GM12878 (cell line): ENCODE results near the gene WASF2. TPM values are rescaled to one million over a fixed set of nuclear protein-coding genes. Genes with fewer than 3 reads are reported as not detected.

Experiments
- EGR1 ChIP-seq, 2 experiments: IDR thresholded peaks; 1 replicate in 1 of 2; 2 replicates in 1 of 2; pipeline ENCODE4 v1.6.1; 2011 to 2012; ENCODE audit warnings: low read depth in 2 of 2, low read length in 2 of 2, borderline replicate concordance in 1 of 2, mild to moderate bottlenecking in 1 of 2, moderate library complexity in 1 of 2
- ELK1 ChIP-seq: IDR thresholded peaks from 2 replicates; pipeline ENCODE4 v1.6.1; 2012; ENCODE audit warnings: low read depth, low read length, improper control_type of control experiment
- MLLT1 ChIP-seq: fragments of 450-650 bp; IDR thresholded peaks from 2 replicates; pipeline ENCODE4 v1.6.1; 2016; ENCODE audit warnings: mild to moderate bottlenecking
- MXI1 ChIP-seq: fragments of 150-350 bp; IDR thresholded peaks from 2 replicates; pipeline ENCODE4 v1.6.1; 2011; ENCODE audit warnings: low read depth, mild to moderate bottlenecking, inconsistent platforms, low read length, improper control_type of control experiment
- MYB ChIP-seq: fragments of 150-350 bp; IDR thresholded peaks from 2 replicates; pipeline ENCODE4 v1.6.1; 2014; ENCODE audit warnings: mild to moderate bottlenecking, low read depth, low read length, borderline replicate concordance
- NFIC ChIP-seq: IDR thresholded peaks from 2 replicates; pipeline ENCODE4 v1.6.1; 2012; ENCODE audit warnings: low read depth, mild to moderate bottlenecking, inconsistent platforms, low read length, moderate library complexity
- NKRF ChIP-seq: fragments of 450-650 bp; conservative IDR thresholded peaks from 2 replicates; pipeline ENCODE4 v1.6.1; 2017; ENCODE audit warnings: mild to moderate bottlenecking, moderate library complexity
- PAX5 ChIP-seq: IDR thresholded peaks from 2 replicates; pipeline ENCODE4 v1.6.1; 2011; ENCODE audit warnings: low read depth, low read length, borderline replicate concordance
- PBX3 ChIP-seq: IDR thresholded peaks from 2 replicates; pipeline ENCODE4 v1.6.1; 2011; ENCODE audit warnings: mild to moderate bottlenecking, low read depth, low read length, moderate library complexity; ENCODE audit not compliant: insufficient replicate concordance
- PRDM15 ChIP-seq: fragments of 450-650 bp; formaldehyde crosslinking; IDR thresholded peaks from 2 replicates; pipeline ENCODE4 v1.4.0; 2020; ENCODE audit warnings: mild to moderate bottlenecking, moderate library complexity
- SIN3A ChIP-seq: IDR thresholded peaks from 2 replicates; pipeline ENCODE4 v1.6.1; 2012; ENCODE audit warnings: low read depth, low read length, improper control_type of control experiment
- SMAD1 ChIP-seq: fragments of 450-650 bp; IDR thresholded peaks from 2 replicates; pipeline ENCODE4 v1.6.1; 2018; ENCODE audit warnings: mild to moderate bottlenecking, low read depth; ENCODE audit not compliant: partially characterized antibody
- ZNF24 ChIP-seq: fragments of 450-650 bp; IDR thresholded peaks from 2 replicates; pipeline ENCODE4 v1.6.1; 2017; ENCODE audit warnings: antibody characterized with exemption, mild to moderate bottlenecking
- ZNF687 ChIP-seq: fragments of 450-650 bp; IDR thresholded peaks from 2 replicates; pipeline ENCODE4 v1.6.1; 2017; ENCODE audit warnings: mild to moderate bottlenecking, moderate library complexity
- polyA plus RNA-seq, 11 experiments: library from polyadenylated mRNA; depleted of rRNA in 4 of 11; unstranded in 6 of 11; stranded (reverse) in 5 of 11; fragments of >200 nt; fragmentation: Nextera tagmentation in 4 of 11; fragmentation: Illumina TruSeq in 1 of 11; extraction: Ambion mirVana in 4 of 11; extraction: Trizol in 1 of 11; gene quantifications; 1 replicate in 1 of 11; 2 replicates in 10 of 11; pipeline versions ENCODE4 v1.2.1 to v1.2.3, GENCODE V29; 2011 to 2016; ENCODE audit warnings: inconsistent platforms in 2 of 11, missing spikeins in 2 of 11, low read depth in 1 of 11
- total RNA-seq, 4 experiments: library from RNA; depleted of rRNA in 3 of 4; stranded (reverse); fragments of >200 nt in 3 of 4; fragmentation: Illumina TruSeq in 1 of 4; extraction: Trizol in 1 of 4; gene quantifications; 2 replicates each; pipeline versions ENCODE4 v1.2.1 to v1.2.3, GENCODE V29; 2013 to 2021

The WASF2 gene
- total and polyA plus RNA-seq, 10 of the 15 experiments (the other 5 are each of a cell fraction or from before 2014, with no cell fraction given) = 7.0 to 111 (median 37.1) TPM

- no peak for TF ChIP-seq ZNF687
- TF ChIP-seq EGR1 (IDR thresholded peaks at IDR 0.05; ENCODE audit: borderline replicate concordance in 1 of 2, low read depth in 2 of 2, low read length in 2 of 2) = no peak
- TF ChIP-seq NKRF = no peak
- peak; percentile 81 for TF ChIP-seq NFIC
- no peak for TF ChIP-seq ZNF24
- TF ChIP-seq PRDM15 = no peak
- no peak for TF ChIP-seq PAX5
- peak; percentile 87; the same call in 1 of the 2 replicates for TF ChIP-seq MXI1
- TF ChIP-seq SIN3A = peak; percentile 71; the same call in 1 of the 2 replicates
- TF ChIP-seq MLLT1 = no peak
- no peak for TF ChIP-seq PBX3
- no peak for TF ChIP-seq SMAD1
- no peak for TF ChIP-seq ELK1
- no peak for TF ChIP-seq MYB
Observed at GRCh38 chr1:27445177-27445936, 44.6 kb downstream of the WASF2 start (continued).
